Fibroblast of peridontal ligament (primary cell): ENCODE measurements around the gene TENM3.
"Not testable (repeated sequence)": the region's sequence is repeated elsewhere in the genome, so short reads cannot be mapped to it uniquely, and the experiment has no call there.

Experiments
- DNase-seq: peaks from one replicate; pipeline ENCODE4 v3.0.0-alpha.2; 2010; ENCODE audit errors: extremely low read depth

TENM3 gene

DNA sequence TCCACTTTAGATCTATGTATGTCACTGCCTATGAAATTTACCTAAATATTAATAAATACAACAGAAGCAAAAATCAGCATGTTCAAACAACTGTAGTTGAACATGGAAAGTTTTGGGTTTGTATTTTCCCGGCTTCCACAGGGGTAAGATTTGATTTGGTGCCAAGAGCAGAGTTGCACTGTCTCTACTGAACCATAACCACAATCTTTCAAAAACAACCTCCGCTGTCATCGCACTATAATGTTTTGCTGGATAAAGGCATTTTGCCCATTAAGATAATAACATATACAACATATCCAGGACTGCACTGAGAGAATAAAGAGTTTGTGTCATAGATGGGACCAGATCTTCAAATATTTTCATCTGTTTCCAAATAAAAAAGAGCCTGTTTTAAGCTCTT is 94.9 kb downstream of the TENM3 start:
- peak; percentile 45 for DNase-seq

DNA sequence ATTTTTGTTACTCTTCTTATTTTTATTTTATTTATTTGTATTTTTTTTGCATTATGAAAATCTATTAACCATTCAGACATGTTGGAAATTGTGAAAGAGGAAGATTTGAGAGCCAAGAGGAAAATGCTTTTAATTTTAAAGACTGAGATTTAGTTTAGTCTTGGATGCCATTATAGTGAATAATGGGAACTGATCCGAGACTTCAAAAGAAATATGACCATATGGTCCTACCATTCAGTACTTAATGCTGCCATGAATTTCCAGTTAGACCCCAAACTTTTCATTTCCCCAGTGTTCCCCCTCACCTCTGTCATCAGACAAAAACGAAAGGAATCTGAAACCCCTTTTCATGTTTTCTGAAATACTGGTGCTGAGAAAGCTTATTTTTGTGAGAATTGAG is 95.5 kb downstream of the TENM3 start:
- peak; percentile 40 for DNase-seq

DNA sequence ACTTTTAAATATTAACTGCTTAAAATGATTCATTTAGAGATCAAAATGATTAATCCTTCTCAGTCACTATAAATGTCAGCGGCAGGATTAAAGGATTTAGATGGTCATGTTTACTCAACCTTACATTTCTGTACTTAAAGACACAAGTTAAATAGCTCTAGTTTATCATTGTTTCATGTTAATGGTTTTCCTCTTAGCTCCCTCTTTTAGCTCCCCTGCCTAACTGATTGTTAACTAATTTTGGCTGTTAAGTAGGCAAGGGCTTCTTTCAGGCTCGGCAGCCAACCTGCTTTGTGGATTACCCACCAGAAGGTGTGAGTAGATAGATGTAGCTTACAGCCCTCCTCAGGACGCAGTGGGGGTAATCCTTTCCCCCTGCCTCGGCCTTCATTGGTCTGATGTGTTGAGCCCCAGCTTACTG is 96.0 kb downstream of the TENM3 start:
- DNase-seq = no peak

DNA sequence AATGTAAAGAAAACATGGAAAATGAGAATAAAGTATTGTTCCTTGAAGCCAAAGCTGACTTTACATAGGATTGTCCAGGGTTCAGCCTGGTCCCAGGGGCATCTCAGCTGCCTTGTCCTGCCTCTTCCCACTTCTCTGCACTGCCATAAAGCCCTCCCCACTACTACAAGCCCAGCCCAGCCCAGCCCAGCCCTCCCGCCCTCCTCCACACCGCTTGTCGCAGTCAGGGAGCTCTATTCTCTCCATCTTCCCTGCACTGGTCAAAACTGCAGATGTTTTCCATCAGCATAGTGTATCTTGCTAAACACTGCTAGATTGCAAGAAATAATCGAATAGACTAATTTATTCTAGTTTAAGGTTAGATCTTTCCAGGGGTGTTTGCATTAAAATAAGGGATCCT is 100.3 kb downstream of the TENM3 start:
- DNase-seq = peak; percentile 15

GRCh38 chr4:182344968-182345367 is 101.8 kb downstream of the TENM3 start:
- DNase-seq = no peak

GRCh38 chr4:182346250-182346649 is 103.0 kb downstream of the TENM3 start:
- DNase-seq = no peak

- no peak for DNase-seq
Measured at GRCh38 chr4:182346675-182347375, 103.6 kb downstream of the TENM3 start.

GRCh38 chr4:182348779-182349326 is 105.7 kb downstream of the TENM3 start:
- peak; percentile 8 for DNase-seq

GRCh38 chr4:182350041-182350440 is 106.8 kb downstream of the TENM3 start:
- no peak for DNase-seq

GRCh38 chr4:182351485-182351884 is 108.3 kb downstream of the TENM3 start:
- no peak for DNase-seq

GRCh38 chr4:182354106-182354505 is 110.9 kb downstream of the TENM3 start:
- no peak for DNase-seq

DNA sequence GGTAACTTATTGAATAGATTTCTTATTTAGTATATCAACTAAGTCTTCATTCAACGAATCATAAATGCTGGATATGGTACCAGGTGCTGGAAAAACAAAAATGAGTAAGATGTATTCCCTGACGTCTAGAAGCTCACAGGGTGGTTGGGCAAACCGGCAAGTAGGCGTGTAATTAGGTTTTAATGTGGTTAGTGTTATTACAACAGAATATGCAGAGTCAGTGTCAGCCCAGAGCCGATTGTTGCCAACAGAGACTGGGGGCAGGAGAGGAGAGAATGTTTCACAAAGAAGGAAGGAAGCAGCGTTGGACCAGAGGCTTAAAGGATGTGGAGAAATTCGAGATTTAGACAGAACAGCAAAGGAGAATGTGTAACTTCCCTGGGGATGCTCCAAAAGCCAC is 111.7 kb downstream of the TENM3 start:
- DNase-seq = peak; percentile 55

- no peak for DNase-seq
Measured at GRCh38 chr4:182367153-182367552, 124.0 kb downstream of the TENM3 start.

GRCh38 chr4:182369211-182369610 is 126.0 kb downstream of the TENM3 start:
- peak; percentile 57 for DNase-seq

DNA sequence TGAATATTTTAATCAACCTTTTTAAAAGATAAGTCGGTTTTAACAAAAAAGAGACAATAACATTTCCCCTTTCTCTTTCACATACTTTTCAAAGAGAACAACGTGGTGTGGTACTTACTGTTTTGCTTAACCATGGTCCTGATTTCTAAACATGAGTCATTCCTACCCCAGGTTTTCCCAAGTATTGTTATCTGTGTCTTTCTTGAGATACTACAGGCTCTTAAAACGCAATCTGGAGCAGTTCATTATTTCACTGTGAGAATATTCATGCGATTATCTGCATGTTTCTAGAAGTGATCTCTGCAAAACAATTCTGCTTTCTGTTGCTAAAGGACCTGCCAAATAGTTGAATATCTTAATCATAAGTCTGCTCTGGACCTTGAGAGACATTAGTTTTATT is 127.3 kb downstream of the TENM3 start:
- DNase-seq = no peak

DNA sequence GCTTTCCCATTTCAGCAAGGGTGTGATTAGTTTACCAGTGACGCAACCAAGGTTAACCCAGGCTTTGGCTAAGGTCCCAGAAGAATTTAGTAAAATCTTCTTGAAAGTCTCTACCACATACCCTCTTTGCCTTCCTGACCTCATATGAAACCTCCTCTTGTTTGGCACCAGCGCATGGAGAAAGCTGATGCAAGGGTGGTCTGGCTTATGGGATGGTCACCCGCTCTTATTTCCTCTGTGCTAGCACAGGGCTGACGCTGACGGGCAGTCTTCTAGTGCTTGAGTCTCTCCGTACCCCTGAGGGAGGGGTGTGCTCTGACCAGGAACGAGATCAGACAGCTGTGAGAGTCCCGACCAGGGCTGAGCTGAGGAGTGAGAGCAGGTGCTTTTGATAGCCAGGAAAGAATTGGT is 137.6 kb downstream of the TENM3 start:
- DNase-seq = peak; percentile 90

DNA sequence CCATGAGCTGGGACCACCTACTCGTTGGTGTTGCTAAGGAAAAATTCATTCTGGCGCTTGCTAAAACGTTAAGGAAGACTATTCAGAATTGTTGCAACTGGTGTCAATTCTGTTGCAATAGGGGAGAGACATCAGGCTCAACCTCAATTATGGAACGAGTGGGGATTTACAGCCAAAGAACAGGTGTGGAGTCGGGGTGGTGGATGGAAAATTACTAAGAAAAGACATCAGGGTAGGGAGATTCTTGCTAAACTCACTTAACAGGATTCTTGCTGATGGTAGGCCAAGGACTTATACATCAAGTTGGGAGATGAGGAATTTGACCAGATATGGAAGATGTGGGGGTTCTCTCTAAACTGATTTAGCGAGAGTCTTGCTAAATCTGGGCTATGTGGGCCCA is 139.7 kb downstream of the TENM3 start:
- DNase-seq = no peak

DNA sequence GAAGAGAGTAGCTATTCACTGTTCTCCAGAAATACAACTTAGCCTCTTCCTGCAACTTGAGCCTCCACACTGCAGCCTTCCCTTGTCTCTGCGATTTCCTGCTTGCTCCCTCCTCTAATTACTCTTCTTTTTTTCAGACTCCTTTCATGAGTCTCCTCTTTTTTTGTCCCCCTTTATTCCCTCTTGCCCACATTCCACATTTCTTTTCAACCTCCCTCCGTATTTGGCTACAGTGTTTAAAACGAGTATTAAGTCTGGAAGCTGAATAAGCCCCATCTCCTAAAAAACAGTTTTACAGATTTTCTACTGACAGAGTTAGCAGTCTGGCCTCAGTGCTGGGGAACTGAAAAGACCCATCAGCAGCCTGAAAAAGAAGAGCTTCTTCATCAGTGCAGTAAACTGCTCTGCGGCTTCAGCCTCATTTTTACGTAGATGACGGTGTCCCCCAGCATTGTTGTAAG is 141.5 kb downstream of the TENM3 start:
- no peak for DNase-seq

DNA sequence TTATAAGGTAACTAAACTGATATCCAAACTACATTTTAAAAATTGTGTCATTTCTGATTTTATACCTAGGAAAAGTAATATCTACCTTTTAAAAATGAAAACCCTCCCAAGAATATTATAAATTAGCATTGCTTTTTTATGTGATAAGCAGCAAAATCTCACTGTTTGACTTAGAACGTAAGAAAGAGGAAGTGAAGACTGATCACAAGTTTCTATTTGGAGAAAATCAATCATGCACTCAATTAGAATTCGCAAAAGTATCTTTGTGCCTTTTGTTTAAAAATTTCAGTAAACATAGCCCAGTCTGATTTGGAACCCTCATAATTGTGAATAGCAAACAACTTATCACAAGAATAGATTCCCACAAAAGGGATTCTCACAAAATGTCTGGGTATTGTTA is 142.7 kb downstream of the TENM3 start:
- DNase-seq = no peak

DNA sequence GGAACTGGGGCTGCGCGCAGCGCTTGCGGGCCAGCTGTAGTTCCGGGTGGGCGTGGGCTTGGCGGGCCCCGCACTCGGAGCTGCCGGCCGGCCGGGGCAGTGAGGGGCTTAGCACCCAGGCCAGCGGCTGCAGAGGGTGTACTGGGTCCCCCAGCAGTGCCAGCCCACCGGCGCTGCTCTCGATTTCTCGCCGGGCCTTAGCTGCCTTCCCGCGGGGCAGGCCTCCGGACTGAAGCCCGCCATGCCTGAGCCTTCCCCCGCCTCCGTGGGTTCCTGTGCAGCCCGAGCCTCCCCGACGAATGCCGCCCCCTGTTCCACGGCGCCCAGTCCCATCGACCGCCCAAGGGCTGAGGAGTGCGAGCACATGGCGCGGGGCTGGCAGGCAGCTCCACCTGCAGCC is 143.4 kb downstream of the TENM3 start:
- not testable (repeated sequence) for DNase-seq

- DNase-seq = no peak
Measured at GRCh38 chr4:182391111-182391684, 148.0 kb downstream of the TENM3 start.

DNA sequence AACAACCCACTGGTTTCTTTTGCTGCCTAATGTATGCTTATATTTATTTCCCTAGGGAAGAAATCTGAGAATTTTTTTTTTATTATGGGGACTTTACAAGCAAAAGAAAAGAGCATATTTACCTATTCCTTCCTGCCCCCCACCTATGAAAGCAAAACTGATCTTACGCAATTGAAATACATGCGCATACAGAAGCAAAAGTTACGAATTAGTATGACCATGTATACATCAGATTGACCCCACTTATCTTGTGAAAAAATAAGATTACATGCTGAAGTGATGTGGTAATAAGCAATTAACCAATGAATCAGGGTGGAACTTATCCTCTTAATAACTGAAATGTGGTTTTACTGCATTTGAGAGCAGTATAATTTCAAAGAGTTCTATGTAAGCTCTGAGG is 151.0 kb downstream of the TENM3 start:
- DNase-seq = no peak

DNA sequence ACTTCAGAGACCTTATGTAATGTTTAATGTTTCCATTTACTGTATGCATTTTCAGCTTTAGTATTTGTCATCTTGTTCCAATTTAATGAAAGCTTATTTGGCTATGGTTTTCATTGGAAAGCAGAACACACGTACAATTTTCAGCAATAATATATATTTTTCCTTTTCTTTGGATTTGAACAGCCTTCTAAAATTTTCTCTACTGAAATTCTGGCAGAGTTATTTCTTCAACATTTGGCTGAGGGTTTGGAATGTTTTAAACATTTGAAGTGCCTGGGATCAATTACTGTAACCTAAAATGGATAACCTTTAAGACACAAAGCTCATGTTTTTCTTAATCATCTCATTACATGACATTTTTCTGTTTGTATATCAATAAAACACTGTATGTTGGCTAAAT is 156.9 kb downstream of the TENM3 start:
- peak; percentile 31 for DNase-seq
